ENCODE measurements around the gene DDX56.

- TF ChIP-seq MXI1 (IDR thresholded peaks at IDR 0.05; ENCODE audit: borderline replicate concordance, low read depth, low read length), result no peak
- TF ChIP-seq POLR2A (IDR thresholded peaks at IDR 0.05; ENCODE audit: low read depth, low read length), result no peak
- no peak for TF ChIP-seq CTCF (conservative IDR thresholded peaks at IDR 0.05; ENCODE audit: low read depth, low read length)
- TF ChIP-seq USF2 (IDR thresholded peaks at IDR 0.05; ENCODE audit: low read depth, low read length), result no peak
- no peak for TF ChIP-seq BHLHE40 (IDR thresholded peaks at IDR 0.05; ENCODE audit: low read depth, low read length)
- no peak for TF ChIP-seq RAD21 (IDR thresholded peaks at IDR 0.05; ENCODE audit: low read length)
- no peak for TF ChIP-seq SMC3 (IDR thresholded peaks at IDR 0.05; ENCODE audit: low read depth, low read length)
- TF ChIP-seq RCOR1 (IDR thresholded peaks at IDR 0.05; ENCODE audit: insufficient replicate concordance, low read length), result no peak
- no peak for TF ChIP-seq RFX5 (IDR thresholded peaks at IDR 0.05; ENCODE audit: low read depth, low read length)
- TF ChIP-seq CEBPB (IDR thresholded peaks at IDR 0.05; ENCODE audit: low read depth, low read length), result no peak
- no peak for TF ChIP-seq CHD1 (IDR thresholded peaks at IDR 0.05; ENCODE audit: low read depth, low read length)
- TF ChIP-seq ELK1 (IDR thresholded peaks at IDR 0.05; ENCODE audit: borderline replicate concordance, low read depth, low read length), result no peak
Measured at GRCh38 chr7:44580945-44581878, 7.5 kb upstream of the DDX56 start.
